Measurements from ENCODE around the gene HSPA1A.
"Not testable (repeated sequence)": the region's sequence is repeated elsewhere in the genome, so short reads cannot be mapped to it uniquely, and the experiment has no call there.

DNA sequence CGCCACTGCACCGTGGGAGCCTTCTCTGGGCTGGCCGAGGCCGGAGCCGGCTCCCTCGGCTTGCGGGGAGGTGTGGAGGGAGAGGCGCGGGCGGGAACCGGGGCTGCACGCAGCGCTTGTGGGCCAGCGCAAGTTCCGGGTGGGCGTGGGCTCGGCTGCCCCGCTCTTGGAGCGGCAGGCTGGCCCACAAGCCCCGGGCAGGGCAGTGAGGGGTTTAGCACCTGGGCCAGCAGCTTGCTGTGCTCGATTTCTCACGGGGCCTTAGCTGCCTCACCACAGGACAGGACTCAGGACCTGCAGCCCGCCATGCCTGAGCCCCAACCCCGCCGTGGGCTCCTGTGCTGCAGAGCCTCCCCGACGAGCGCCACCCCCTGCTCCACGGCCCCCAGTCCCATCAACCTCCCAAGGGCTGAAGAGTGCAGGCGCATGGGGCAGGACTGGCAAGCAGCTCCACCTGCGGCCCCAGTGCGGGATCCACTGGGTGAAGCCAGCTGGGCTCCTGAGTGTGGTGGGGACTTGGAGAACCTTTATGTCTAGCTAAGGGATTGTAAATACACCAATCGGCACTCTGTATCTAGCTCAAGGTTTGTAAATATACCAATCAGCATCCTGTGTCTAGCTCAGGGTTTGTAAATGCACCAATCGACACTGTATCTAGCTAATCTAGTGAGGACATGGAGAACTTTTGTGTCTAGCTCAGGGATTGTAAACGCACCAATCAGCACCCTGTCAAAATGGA lies 36.8 kb downstream of the HSPA1A start:
- TF ChIP-seq CTCF (conservative IDR thresholded peaks at IDR 0.05; ENCODE audit: low read length); EZH2phosphoT487 (IDR thresholded peaks at IDR 0.05; ENCODE audit: borderline replicate concordance, low read depth, low read length): not testable (repeated sequence)

Data from OCI-LY7 (cell line).